NCI-H2227 treated with DMSO at 0.1 percent for 48 hours (cell line): ENCODE results near the gene DACH1.

Experiments used
- DNase-seq: peaks from one replicate; lab custom pipeline; 2025; lab: John Stamatoyannopoulos, UW

DACH1 gene

DNA sequence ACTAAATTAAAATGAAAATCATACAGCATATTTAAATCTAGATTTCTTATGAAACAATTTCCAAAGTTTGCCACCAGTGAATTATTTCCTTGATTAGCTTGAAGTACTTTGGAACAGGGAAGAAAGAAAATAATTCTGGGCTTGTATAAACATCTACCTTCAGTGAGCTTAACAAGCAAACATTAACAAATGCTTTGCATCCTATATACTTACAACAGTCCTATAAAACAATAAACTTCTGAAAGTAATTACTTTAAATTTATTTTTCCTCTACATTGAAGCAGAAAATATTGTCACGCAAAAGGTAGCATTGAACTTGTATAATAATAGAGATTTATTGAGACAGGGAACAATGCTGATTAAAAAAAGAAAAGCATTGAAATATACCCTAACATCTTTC lies 164.8 kb downstream of the DACH1 start:
- DNase-seq: no peak

- no peak for DNase-seq
These were observed 165.3 kb downstream of the DACH1 start for GRCh38 chr13:71701741-71702140.

DNA sequence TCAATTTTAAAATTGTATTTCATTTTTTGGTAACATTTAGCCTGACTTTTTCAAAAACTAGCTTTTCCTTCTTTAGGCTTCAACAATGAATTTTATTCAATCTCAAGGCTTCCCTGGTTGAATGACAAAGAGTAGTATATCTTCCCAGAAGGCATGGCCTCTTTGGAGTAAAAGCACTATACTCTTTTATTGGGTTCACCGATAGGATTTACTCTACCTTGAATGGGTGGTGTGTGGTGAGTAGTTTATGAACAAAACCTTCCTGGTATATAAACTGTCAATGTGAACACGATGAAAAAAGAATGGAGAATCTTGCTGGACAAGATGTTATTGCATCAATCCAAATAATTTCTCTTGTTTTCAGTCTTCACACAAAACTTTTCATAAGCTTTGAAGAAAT lies 167.7 kb downstream of the DACH1 start:
- no peak for DNase-seq

GRCh38 chr13:71695662-71696061 lies 171.3 kb downstream of the DACH1 start:
- DNase-seq: no peak

DNA sequence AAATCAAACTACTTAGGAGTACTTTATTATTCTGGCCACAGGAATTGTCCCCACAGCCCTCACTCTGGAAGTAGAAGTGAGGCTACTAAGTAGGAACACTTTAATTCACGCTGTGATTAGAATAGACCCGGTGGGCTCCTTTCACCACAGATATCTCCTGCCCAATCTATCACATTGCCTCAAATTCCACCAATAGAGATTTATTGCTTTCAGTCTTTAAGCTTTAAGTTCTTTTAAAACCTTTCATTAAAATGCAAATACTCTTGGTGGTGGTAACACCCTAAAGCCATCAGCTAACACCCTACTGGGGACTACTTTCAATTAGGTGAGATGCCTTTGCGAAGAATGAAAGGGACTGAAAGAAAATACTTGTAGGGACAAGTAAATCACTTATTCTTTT lies 181.9 kb downstream of the DACH1 start:
- DNase-seq: no peak

DNA sequence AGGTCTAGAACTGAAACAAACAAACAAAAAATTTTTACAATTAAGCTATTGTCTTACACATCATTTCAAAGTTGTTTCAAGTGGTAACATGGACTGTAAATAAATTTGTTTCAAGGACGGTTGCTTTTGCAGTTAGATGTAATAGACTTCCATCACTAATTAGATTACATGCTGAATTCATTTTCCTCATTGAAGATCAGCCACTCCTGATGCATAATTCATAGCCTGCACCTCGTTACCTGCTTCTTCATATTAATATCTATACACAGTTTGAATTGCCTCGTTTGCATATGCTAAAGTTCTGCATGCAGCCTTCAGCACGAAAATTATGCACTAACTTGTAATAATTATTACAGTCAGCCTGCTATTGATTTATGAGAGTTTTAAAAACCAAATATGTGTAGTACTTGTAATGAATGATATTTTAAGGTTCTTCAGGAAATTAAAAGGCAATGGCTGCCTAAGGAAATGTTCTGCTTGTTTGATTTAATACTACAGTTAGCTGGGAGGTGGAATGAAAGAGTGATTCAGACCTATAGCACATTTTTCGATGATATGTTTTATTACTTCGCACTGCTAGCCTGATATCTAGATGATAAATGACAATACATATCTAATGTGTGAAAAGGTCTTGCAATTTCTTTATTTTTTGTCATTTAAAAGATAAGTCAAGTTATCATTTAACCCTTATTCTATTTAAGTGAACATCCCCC lies 184.9 kb downstream of the DACH1 start:
- no peak for DNase-seq

GRCh38 chr13:71677124-71677523 lies 189.9 kb downstream of the DACH1 start:
- no peak for DNase-seq

DNA sequence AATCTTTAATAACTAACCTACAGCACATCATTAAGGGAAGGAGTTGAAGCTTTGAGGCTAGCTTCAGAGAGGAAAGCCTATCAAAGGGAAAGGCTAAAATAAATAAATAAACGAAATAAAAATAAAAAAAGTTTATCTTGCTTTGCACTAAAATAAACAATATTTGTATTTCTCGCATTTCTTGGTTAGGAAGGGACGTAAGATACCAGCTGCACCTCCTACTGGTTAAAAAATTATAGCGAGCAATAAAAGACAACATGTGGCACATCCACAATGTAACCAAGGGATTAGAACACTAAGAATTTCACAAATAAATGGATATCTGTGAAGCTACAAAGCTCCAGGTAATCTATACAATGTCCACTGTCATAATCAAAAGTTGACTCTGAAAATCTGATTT lies 194.5 kb downstream of the DACH1 start:
- DNase-seq: no peak

DNA sequence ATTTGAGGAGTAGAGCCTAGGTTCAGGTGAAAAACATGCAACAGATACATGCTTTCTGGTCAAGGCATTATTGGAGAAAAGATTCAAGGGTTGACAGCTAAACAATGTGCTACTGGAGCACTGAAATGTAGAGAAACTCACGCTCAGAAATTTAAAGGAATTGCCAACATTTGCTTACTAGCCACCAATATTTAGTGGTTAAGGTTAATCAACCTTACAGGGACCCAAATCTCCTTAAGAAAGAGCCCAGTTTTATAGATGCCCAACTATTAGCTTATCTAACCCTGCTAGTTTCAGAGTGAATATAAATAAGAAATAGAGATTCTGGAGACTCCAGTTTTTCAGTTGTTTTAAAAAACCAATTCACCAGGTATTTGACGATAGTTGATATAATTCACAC lies 203.6 kb downstream of the DACH1 start:
- no peak for DNase-seq

DNA sequence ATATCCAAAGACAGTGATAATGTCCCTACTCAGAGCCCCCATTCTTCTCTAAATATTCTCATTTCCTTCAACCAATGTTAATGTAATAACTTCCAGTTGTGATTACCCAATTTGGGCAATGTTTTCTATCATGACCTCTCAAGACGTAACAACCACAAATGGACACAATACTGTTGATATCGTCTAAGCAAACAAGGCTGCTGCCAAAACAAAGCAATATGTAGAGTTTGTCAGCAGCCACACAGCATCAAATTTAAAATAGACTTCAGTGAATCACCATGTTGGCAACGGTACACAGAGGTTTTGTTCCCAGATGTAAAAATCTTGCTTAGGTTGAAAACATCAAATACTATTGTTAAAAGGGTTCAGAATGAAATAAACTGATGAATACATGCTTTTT lies 205.1 kb downstream of the DACH1 start:
- DNase-seq: no peak

DNA sequence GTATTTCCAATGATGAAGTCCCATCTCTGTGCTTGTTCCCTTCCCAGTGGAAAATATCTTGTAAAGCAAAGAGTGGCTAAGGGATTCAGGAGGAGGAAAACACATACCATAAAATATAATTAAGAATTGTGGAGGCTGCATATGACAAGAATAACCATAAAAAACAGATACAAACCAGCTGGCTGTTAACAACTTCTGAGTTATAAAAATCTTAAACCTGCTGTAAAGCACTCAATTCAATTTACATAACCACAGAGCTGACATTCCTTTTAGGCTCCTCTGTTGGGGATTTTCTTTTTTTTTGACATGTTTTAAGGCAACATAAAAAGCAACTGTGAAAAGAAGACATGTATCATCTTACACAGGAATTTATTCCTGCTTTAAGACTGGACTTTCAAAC lies 207.6 kb downstream of the DACH1 start:
- DNase-seq: no peak

- DNase-seq: no peak
These were observed 221.5 kb downstream of the DACH1 start for GRCh38 chr13:71645467-71645866.

DNA sequence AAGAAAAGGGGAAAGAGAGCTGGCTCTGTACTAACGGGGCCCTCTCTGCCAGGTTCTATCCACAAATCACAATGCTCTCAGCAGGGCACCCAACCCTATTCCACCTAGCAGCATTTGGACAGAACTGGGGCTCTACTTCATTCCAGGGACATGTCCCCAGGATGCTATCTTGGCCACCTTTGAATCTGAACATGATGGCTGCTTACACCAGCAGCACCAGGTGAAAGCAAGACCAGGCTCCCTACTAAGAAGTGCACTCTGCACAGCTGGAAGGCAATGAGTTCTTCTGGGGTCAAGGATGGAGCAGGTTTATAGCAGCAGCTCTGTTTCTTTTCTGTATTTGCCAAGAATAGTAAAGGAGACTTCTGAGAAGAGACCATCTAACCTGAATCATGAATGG lies 222.4 kb downstream of the DACH1 start:
- DNase-seq: no peak

DNA sequence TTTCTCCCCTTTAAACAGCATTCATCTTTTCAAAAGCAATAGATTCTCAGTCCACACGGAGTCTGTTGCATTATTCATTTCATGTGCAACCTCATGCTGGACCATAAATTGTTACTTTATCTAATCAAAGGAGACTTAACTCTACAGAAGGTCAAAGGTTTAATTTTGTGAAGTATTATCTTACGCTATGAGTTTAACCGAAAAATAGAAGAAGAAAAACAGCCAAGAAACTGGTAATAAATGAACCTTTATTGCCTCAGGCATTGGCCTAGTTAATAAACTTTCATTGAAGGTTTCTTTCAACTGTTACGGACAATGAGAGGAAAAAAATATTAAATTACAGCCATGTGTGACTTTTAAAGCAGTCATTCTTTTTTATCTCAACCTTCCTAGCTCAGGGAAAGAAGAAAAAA lies 223.6 kb downstream of the DACH1 start:
- DNase-seq: no peak

- no peak for DNase-seq
These were observed 228.3 kb downstream of the DACH1 start for GRCh38 chr13:71638751-71639150.

- no peak for DNase-seq
These were observed 232.2 kb downstream of the DACH1 start for GRCh38 chr13:71634602-71635443.

- DNase-seq: no peak
These were observed 232.8 kb downstream of the DACH1 start for GRCh38 chr13:71634182-71634581.

GRCh38 chr13:71632721-71633120 lies 234.3 kb downstream of the DACH1 start:
- DNase-seq: no peak

GRCh38 chr13:71632206-71632605 lies 234.8 kb downstream of the DACH1 start:
- no peak for DNase-seq

GRCh38 chr13:71629167-71629566 lies 237.8 kb downstream of the DACH1 start:
- DNase-seq: no peak

GRCh38 chr13:71626421-71627117 lies 240.4 kb downstream of the DACH1 start:
- DNase-seq: no peak

DNA sequence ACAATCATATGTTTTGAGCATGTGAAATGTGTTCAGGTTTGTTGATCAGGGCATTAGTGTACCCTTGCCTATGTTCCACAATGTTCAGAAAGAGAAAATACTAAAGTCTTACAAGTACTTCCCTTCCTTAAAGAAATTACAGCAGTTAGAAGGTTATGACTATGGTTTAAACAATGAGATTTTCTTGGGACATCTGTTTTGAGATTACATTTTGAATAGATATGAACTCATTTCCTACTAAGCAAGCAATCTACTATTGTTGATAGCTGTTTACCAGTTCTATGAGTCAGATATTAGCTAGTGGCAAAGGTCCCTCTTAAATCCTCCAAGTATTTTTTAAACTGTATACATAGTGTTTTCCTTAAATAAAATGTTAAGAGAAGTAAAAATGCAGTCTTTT lies 241.3 kb downstream of the DACH1 start:
- no peak for DNase-seq
